K562 (cell line): ENCODE measurements around the gene DENR. TPM values are rescaled to one million over a fixed set of nuclear protein-coding genes. Genes with fewer than 3 reads are reported as not detected.

Experiments
- BACH1 ChIP-seq: fragments of 200-800 bp; sonication (Bioruptor generic); IDR thresholded peaks from 2 replicates; pipeline ENCODE4 v1.6.1; 2016; ENCODE audit warnings: missing genetic modification characterization, missing compliant biosample characterization
- CBFA2T2 ChIP-seq: fragments of 450-650 bp; conservative IDR thresholded peaks from 2 replicates; pipeline ENCODE4 v1.6.1; 2017; ENCODE audit warnings: mild to moderate bottlenecking
- CREB3L1 ChIP-seq: fragments of 450-650 bp; IDR thresholded peaks from 2 replicates; pipeline ENCODE4 v1.6.1; 2014; ENCODE audit warnings: low read depth, mild to moderate bottlenecking, moderate library complexity, borderline replicate concordance
- CREB5 ChIP-seq: fragments of 250-450 bp; sonication (Bioruptor Pico); IDR thresholded peaks from 2 replicates; pipeline ENCODE4 v1.5.0; 2020; ENCODE audit warnings: mild to moderate bottlenecking
- KLF10 ChIP-seq: fragments of 250-450 bp; sonication (Bioruptor Pico); IDR thresholded peaks from 2 replicates; pipeline ENCODE4 v1.6.1; 2021; ENCODE audit warnings: matching md5 sums
- PML ChIP-seq: IDR thresholded peaks from 2 replicates; pipeline ENCODE4 v1.6.1; 2012; ENCODE audit warnings: low read length, inconsistent platforms
- RCOR1 ChIP-seq, 2 experiments: IDR thresholded peaks; 2 replicates each; pipeline ENCODE4 v1.6.1; 2012; ENCODE audit warnings: low read depth in 2 of 2, low read length in 2 of 2, borderline replicate concordance in 1 of 2, improper control_type of control experiment in 1 of 2
- TBL1XR1 ChIP-seq, 2 experiments: IDR thresholded peaks; 2 replicates each; pipeline ENCODE4 v1.6.1; 2012; ENCODE audit warnings: improper control_type of control experiment in 2 of 2, low read length in 2 of 2, mild to moderate bottlenecking in 1 of 2
- TOE1 ChIP-seq, 2 experiments: fragments of 450-650 bp in 1 of 2; sonication (generic) in 1 of 2; formaldehyde crosslinking in 1 of 2; IDR thresholded peaks; 2 replicates each; pipeline versions ENCODE4 v1.7.1 to v1.8.0; 2016 to 2022; ENCODE audit warnings: borderline replicate concordance in 2 of 2, mild to moderate bottlenecking in 2 of 2, antibody characterized with exemption in 1 of 2, inconsistent platforms in 1 of 2, low read depth in 1 of 2, missing genetic modification reagents in 1 of 2, moderate library complexity in 1 of 2
- ZC3H11A ChIP-seq: IDR thresholded peaks from 2 replicates; pipeline ENCODE4 v1.6.1; 2012; ENCODE audit warnings: low read depth, low read length, improper control_type of control experiment
- ZKSCAN3 ChIP-seq: fragments of 250-450 bp; sonication (Bioruptor Pico); IDR thresholded peaks from 2 replicates; pipeline ENCODE4 v1.4.0; 2020
- ZNF584 ChIP-seq: fragments of 200-800 bp; sonication (Bioruptor generic); IDR thresholded peaks from 2 replicates; pipeline ENCODE4 v1.6.1; 2016; ENCODE audit warnings: low read depth, mild to moderate bottlenecking, missing genetic modification characterization, missing compliant biosample characterization
- polyA plus RNA-seq, 8 experiments: library from polyadenylated mRNA; depleted of rRNA in 4 of 8; stranded (reverse) in 5 of 8; unstranded in 3 of 8; fragments of >200 nt; fragmentation: Nextera tagmentation in 2 of 8; fragmentation: Illumina TruSeq in 1 of 8; extraction: Ambion mirVana in 2 of 8; extraction: Trizol in 1 of 8; gene quantifications; 2 replicates each; pipeline versions ENCODE4 v1.2.1 to v1.2.3, GENCODE V29; 2011 to 2014; ENCODE audit warnings: inconsistent platforms in 1 of 8, missing spikeins in 1 of 8
- total RNA-seq, 7 experiments: library from RNA; depleted of rRNA in 6 of 7; stranded (reverse); fragments of >200 nt in 6 of 7; fragmentation: Illumina TruSeq in 2 of 7; extraction: Trizol in 2 of 7; gene quantifications; 2 replicates each; pipeline versions ENCODE4 v1.2.1 to v1.2.3, GENCODE V29; 2011 to 2021; ENCODE audit warnings: low replicate concordance in 1 of 7

DENR gene
- total and polyA plus RNA-seq, 9 of the 15 experiments (the other 6 are each of a cell fraction or from before 2014, with no cell fraction given): 32.5 to 77.4 (median 54.7) TPM

DNA sequence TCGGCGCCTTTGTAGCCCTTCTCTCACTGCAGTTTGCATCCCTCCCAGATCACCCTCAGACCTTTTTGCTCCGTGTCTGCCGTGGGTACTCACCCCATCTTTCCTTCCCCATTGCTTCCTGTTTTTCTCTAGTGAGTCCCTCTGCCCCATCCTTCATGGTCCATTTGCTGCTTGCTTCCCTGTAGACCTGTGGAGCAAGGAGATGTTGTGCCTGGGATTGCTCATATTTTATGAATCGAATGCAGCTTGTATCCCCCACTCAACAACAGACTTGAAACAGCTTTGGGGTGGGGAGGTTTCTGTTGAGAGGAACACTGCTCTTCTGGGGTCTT is 661 bp downstream of the DENR start (continued):
- TF ChIP-seq CREB3L1 (no peak), TBL1XR1 (IDR thresholded peaks at IDR 0.05; ENCODE audit: low read length in 2 of 2) (no peak), RCOR1 (IDR thresholded peaks at IDR 0.05; ENCODE audit: borderline replicate concordance in 1 of 2, low read depth in 2 of 2, low read length in 2 of 2) (no peak), ZC3H11A (no peak), KLF10 (CRISPR knock-in tag) (no peak), CBFA2T2 (no peak), PML (no peak), BACH1 (tag) (no peak), ZNF584 (CRISPR knock-in tag) (no peak), CREB5 (CRISPR knock-in tag) (no peak), ZKSCAN3 (CRISPR knock-in tag) (no peak), TOE1 (IDR thresholded peaks at IDR 0.05; ENCODE audit: borderline replicate concordance) (no peak), TOE1 (CRISPR knock-in tag; IDR thresholded peaks at IDR 0.05; ENCODE audit: borderline replicate concordance, low read depth) (no peak)
